Measurements from ENCODE around the gene HS6ST3.

The HS6ST3 gene

DNA sequence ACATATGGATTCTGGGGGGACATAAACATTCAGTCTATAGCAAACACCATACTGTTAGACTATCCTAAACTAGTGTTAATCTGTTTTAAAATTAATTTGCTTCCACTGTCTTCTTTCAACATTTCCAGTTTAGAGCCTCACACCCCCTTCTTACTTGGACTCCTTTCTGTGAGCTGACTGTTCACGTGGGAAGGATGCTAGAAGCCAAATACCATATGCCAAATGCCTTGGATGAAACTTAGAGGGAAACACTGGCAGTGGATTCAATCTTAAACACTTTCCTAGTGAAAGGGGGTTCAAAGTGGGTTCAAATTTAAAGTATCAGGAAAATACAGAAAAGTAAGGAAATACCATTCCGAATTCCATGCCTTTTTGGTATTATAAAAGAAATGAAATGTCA, 113.6 kb downstream of the HS6ST3 start:
- no peak for FAIRE-seq

DNA sequence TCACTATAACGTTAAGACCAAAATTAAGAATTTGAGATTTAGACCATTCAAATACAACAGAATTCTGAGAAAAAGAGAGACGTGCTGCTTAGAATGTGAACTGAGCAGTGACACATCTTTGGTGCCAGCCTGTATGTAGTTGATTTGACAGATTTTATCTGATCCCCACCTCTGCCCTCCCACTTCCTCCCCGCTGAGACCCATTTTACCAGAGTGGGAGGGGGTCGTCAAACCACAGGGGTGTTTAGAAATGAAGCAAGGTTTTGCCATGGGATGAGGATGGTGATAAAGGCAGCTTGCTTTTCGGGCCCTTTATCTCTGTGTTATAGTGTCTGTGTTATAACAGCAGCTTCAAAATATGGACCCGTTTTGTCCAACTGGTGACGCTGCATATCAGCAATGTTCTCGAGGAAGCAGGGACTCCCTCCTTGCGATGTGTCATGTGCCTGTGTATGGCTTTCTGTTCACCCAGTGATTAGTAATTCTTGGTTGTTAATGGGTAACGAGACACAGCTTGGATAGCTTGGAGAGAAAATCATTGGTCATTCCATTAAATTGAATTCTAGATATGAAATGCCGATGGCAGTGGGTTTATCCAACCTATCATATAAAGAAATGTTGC, 125.0 kb downstream of the HS6ST3 start:
- FAIRE-seq = no peak

DNA sequence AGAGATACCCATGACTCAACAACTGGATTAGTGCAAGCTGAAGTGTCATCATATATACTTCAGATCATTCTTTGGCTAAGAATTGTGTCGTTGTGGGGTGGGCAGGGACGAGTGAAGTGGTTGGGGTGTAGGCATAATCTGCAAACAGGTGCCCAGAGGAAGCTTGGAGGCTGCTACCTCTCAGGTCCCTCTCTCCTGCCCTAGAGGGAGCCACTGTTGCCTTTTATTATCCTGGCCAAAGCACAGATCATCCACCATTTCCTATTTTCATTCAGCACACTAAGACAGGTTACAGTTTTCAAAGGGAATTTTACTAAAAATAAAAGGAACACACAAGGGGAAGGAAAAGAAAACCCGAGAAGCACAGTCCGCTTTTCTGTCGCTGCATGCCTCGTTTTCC, 126.6 kb downstream of the HS6ST3 start:
- FAIRE-seq = no peak

DNA sequence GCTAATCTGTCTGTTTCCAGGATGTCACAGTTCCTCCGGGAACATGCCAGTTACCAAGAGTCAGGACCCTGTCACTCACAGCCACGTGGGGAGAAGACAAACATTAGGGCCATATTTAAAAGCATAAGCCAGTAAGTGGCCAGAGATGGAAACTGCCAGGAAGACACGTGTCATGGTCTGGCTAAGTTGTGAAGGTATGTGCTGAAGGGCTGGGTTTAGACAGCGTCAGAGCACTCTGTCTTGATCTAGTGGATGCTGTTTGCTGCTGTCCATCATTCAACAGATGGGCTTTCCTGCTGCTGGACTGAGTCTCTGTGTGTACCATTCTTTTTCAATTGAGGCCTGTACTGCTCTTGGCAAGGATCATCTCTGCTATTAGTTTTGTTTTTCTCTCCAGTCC, 128.6 kb downstream of the HS6ST3 start:
- no peak for FAIRE-seq

DNA sequence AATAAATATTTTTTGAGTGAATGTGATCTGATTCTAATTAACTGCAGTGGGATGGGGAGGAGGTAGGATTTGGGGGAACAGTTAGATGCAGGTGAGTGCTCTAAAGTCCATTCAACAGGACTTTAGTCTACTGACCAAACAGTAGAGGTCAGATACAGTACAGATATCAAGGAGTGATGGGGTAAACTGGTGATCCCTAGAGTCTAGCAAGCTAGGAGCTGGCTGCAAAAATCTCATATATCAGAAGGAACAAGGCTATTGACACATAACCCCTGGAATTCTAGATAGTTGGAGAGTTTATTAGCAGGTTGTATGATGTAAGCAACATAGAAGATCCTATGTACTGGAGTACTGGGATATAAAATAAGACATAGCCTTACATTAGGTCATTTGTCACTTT, 131.6 kb downstream of the HS6ST3 start:
- FAIRE-seq = no peak

DNA sequence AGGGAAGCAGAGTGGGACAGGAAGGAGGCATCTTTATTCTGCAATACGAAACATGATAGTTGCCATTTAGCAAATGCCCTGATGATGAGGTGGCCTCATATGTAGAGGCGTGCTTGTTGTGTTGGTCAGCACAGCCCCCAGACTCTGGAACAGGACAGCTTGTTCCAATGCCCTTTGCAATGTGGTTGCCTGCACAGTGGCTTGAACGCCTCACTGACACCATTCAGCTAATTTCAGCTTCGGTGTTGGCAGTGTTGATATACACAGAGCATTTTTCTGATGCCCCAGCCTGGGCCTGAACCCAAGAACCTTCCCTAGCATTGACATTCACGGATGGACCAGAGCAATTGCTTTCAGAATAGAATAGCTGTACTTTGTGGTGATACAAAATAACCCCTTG, 133.3 kb downstream of the HS6ST3 start:
- no peak for FAIRE-seq

DNA sequence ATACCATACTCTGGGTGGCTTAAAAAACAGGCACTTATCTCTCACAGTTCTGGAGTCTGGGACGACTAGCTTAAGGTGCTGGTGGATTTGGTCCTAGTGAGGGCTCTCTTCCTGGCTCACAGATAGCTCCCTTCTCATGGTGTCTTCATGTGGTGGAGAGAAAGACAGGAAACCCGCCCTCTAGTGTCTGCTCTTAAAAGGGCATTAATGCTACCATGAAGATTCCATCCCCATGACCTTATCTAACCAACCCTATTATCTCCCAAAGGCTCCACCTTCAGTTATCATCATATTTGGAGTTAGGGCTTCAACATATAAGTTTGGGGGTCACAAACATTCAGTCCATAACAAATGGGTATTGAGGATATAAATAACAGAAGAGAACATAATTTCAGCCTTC, 139.4 kb downstream of the HS6ST3 start:
- FAIRE-seq = no peak

DNA sequence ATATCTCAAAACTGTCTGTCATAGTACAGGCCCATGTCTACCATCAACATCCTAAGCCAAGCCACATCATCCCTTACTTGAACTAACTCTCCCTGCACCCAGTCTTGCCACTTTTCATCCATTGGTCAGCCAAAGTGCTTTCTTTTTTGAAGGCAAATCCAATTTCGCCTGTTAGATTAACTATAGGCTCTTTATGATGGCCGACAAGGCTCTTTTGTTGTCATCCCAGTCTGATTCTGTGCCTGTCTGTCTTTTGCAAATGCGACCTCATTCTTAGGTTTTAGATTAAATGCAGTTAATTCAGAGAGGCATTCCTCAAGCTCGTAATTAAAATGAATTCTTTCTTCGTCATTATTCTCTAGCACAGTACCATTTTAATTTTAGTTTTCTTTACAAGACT, 148.3 kb downstream of the HS6ST3 start:
- no peak for FAIRE-seq

DNA sequence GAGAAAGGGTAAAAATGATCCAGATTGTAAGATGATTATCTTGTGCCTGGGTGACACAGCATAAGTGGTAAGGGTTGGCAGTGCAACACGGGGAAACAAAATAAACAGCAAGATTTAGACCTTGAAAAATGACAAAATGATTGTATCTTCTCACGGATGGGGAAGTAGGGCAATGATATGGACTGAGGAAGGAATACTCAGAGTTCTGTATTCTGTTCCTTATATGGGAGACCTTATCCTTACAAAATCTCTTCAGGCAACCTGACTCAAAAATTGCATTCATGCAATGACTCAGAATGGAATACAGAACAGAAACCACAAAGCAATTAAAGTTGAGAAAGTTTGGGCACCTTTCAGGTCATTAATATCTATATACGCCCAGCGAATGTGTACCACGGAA, 149.0 kb downstream of the HS6ST3 start:
- FAIRE-seq = no peak

DNA sequence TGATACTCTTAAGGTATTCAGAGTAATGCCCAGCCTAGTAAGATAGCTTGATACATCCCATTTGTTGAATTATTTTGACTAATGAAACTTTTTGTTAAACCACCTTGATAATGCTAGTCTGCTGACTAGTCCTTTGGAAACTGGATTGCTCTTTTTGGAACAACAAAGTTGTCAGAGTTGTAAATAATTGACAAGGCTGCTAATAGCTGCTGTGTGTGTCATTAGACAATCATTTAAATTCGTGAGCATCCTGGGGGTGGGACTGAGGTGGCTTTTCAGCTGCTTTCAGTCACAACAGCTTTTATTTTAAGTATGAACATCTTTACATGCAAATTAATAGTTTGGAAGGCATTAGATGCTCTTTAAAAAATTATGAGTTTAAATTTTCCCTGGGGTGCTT, 153.5 kb downstream of the HS6ST3 start:
- no peak for FAIRE-seq

DNA sequence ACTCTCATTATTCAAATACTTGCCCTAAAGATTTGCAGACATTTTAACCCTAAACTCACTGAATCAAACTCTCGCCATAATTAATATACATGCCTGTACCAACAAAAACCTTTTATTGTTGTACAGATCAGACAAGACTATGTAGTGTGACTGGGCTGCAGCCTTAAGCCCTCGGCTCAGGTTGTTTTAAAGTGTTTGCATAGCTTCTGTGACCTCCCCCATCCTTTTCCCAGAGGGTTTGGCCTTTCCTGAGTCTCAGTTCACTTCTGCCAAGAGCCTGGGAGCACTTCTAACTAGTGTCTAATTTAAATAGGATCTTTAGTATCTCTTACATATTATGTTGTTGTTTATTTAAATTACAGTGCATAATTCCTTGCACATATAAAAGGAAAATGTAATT, 158.2 kb downstream of the HS6ST3 start:
- FAIRE-seq = no peak

DNA sequence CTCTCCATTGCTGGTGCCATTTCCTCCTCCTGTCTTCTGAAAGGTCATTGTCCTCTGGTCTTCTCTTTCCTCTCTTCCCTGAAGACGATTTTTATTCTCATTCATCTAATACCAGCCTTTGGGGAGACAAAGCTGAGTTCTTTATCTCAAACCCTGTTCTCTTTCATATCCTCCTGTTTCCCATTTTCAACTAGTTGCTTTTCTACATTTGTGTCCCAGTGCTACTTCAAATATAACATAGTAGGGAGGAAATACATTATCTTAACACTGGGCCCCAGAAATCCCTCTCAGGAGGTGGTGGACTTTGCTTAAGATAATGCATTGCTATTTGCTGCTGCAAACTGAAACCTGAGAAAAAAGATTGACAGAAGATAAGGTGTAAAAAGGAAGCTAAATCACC, 159.1 kb downstream of the HS6ST3 start:
- FAIRE-seq = no peak

DNA sequence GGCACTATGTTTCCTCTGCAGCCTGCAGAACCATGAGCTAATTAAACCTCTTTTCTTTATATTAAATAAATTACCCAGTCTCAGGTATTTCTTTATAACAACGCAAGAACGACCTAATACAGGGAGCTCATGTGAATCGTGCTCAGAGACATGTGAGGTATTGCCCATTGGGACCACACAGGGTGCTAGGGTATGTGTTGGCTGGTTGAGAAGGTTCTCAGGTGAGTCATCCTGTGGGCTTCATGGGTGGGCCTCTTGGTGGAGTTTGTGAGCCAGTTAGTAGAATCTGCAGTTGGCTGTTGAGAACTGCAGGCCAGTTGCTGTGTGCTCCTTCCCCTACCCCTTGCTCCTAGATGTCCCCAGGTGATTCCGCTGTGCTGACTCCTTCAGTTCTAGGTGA, 163.0 kb downstream of the HS6ST3 start:
- FAIRE-seq = no peak

DNA sequence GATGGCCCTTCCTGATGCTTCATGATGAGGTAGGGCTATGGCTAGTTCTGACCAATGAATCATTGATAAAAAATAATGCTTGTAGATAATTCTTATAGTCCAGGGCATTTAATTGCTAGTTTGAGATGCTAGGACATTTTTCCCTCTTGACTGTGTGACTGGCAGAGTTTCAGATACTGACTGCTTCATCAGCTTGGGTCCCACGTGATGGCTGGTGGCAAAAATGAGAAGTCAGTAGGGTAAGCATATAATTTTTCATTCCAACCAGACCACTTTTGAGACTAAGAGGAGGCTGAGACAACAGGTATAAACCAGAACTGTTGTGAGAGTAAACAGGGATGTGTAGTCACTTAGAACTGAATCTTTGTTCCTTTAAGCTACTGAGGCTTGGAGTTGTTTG, 183.3 kb downstream of the HS6ST3 start:
- FAIRE-seq = no peak

DNA sequence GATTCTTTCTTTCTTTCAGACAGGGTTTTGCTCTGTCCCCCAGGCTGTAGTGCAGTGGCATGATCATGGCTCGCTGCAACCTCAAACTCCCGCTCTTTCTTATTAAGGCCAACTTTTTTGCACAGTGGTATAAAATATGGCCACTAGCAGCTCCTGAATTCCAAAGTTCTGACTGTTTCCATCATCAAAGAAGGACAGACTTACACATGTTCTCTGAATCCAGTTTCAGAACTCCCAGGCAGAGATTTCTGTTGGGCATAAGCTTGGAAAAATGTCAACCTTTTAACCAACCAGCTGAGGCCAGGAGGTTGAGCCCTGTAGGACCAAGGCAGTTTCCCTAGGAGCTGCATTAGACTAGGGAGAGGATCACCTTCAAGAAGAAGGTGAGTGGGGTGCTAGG, 184.1 kb downstream of the HS6ST3 start:
- FAIRE-seq = no peak

DNA sequence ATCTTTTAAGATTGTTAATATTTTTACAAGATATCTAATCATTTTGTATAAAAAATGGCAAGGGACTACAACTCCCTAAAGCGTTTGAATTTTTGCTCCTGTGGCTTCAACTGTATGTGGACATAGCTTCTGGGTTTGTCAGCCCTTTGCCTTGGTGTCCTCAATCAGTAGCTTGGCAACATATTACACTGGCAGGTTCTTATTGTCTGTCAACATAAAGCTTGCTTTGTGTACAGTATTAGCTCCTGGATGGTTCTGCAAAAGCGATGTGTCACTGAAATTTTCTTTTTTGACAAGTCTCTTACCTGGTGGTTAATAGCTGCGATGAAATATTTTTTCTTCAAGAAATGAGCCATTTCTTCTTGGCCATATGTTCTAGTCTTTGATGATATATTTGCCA, 190.0 kb downstream of the HS6ST3 start:
- no peak for FAIRE-seq

DNA sequence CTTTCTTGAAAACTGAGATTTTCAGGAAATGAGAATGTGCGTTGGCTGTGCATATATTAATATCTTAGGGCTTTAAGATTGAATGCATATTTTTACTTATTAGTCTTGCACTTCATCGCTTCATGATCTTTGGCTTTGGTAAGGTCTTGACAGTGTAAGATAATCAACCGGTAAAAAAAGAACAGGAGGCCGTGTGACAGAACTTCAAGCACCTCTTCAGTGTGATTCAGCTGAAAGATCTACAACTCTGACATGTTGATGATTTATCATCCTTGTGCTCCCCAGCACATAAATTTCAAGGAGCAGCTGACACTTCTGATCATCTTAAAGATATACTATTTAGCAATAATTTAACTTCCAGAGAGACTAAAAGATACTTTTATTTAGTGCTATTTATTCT, 195.1 kb downstream of the HS6ST3 start:
- no peak for FAIRE-seq

DNA sequence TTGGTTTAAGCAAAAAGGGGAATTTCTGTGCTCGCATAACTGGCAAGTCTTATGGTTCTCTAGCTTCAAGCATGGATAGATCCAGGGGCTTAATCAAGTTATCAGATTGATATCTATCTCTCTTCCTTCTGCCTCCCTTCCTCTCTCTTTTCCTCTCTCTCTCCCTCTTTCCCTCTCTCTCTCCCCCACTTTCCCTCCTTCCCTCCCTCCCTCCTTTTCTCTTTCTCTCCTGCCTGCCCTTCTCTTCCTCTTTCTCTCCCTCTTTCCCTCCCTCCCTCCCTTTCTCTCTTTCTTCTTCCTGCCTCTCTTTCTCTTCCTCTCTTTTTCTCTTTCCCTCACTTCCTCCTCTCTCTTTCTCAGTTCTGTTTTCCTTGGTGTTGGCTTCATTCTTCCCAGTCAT, 195.8 kb downstream of the HS6ST3 start:
- no peak for FAIRE-seq

DNA sequence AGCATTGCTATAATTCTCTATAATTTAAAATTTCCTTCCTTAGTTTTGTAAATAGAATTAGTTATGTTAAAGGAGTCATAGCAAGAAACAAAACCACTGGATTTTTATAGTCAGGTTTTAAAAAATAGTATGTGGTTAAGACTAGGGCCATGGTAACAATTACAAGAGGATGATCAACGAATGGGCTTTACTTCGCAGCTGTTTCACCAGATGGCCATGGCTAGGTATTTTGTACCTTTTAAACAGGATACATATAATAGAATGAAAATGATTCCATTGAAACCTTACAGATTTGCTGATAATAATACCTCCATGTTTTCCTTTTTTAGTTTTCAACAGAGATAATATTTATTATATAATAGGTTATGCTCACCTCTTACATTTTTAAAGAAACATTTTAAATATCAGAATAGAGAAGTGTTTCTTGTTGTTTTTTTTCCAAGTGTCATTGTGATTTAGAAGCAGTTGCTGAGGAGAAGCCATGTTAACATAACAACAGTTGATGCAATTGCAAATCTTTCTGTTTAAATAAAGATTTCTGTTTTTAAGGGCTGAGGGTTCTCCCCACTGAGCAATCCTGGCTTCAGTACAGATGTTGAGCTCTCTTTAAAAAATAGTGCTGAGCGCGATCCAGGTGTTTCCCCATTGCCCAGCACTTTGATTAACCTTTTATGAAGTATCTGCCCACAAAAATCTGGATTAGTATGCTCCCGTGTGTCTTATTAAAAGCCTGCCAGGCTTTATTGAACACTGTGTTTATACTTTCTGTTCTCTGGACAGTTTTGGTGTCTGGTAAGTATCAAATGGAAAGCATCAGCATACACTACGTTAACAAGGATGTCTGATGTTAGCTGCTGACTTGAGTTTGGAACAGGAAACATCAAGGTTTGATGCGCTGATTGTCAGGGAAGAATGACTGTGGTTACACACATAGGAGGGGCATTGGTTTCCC, 205.3 kb downstream of the HS6ST3 start:
- no peak for FAIRE-seq

DNA sequence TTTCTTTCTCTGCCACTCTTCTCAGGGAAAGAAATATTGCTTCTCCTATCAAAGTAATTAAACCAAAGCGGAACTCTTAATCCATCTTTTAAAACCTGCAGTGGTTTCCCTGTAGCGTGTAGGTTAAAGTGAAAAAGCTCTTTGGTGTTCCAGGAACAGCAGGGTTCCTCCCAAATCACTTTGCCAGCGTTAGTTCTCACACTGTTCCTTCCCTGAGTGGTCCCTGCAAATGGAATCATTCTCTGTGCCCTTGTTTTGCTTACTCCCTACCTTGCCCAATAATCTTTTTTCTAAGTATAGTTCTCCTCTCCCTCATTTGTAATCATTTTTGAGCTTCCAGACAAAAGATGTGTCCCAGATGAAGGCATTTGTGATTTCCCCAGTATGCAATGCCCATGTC, 207.5 kb downstream of the HS6ST3 start:
- FAIRE-seq = no peak

DNA sequence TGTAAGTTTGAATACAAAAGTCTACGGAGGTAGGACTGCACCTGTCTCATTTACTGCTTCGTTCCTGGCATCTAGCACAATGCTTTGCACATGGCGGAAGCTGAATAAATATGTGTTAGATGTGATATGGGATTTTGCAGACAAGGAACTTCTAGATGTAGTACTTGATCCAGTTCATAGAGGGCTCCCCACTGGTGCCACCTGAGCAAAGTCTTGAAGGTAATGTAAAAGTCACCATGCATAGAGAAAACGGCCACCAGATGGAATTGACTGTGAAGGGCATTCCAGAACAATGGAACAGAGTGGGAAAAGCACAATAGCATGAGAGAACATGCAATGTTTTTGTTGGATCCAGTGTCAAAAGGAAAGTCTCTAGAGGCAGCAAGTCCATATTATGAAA, 209.3 kb downstream of the HS6ST3 start:
- no peak for FAIRE-seq

DNA sequence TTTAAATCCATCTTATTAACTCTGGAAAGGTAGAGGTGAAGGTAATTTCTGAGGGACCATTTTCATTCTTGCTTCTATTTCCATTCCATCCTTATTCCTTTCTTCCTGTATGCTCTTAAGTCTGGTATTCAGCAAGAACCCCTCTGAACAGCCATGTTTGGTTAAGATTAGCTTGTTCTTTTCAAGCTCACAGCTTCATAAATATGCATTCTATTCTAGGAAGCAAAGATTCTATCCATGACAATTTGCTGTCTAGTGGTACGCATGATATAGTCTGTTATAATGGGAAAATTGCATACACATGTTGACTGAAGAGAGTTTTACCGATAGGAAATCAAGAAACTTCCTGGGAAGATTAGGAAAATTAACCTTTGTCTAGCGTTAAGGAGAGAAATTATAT, 218.7 kb downstream of the HS6ST3 start:
- no peak for FAIRE-seq

DNA sequence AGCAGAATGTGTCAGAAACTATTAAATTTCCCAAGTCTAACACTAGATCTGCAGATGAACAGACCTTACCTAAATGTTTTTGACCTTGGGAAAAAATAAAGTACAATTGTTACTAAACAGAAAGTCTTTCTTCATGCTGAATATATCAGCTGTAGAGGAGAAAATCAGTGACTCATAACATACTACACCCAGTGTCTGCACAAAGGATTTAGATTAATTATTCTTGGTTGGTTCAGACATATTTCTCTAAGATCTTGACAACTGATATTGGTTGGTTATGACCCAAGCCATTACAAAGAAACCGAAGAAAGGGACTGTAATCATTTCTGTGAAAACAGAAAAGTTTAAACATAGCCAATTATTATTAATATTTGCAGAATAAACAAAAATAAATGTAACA, 225.1 kb downstream of the HS6ST3 start:
- peak; percentile 68 for FAIRE-seq

DNA sequence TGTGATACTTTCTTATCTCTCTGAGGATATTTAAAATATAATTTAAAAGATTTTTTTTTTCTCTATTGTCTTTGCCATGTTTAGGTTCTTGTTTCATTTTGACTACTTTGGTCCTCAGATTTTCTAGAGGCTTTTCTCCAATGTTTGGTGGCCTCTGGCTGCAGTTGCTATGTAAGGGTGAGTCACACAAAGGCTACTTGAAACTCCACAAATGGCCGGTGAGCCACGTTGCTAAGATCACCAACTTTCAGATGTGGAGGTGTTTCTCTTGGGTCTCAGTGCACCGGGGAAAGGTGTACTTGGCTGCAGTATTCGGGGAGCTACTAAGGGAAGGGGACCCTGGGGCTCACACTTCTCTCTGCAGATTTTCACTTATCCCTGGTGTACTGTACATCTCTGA, 248.1 kb downstream of the HS6ST3 start:
- no peak for FAIRE-seq

DNA sequence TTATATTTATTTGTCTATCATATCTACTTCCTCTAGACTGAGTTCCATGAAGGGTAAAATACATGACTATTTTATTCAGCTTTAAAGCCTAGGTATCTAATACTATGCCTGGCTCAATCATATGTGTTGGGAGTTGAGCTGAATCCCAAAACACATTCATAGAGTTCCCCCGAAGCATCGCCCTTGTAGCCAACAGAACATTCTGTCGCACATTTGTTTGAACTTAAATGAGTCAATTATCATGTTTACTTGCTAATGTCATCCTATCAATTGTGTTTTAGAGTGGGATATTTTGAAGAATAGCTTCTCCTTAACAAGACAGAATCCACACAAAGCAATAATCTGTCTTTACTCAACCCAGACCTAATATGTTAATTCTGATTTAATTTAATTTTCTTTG, 252.4 kb downstream of the HS6ST3 start:
- no peak for FAIRE-seq

Measured in endometrium (tissue), 2 donors.